HG03439 (cell line): ENCODE data around the gene CRYBA4.
A peak's percentile ranks its signal among the peaks of the same experiment; 100 is the strongest.

Experiments used
- ATAC-seq: cut with Tn5 transposase; IDR thresholded peaks from one replicate; pipeline ENCODE4 v1.9.1; 2021; ENCODE audit warnings: mild to moderate bottlenecking, moderate library complexity; ENCODE audit not compliant: unreplicated experiment

The CRYBA4 gene

DNA sequence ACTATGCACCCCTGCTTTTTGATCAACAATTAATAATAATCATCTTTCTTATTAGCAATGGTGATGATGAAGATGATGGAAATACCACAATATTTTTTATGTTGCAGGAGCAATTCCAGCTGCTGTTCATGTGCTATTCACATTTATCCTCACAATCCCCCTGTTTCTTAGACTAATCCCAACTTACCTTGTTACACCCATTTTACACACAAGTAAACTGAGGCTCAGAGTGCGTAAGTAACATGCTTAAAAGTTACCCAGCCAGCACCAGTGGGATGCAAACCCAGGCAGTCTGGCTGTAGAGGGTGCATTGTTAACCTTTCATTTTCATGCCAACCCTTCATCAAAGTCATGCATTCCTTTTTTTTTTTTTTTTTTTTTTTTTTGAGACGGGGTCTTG is 1.6 kb upstream of the CRYBA4 start:
- ATAC-seq: no peak

GRCh38 chr22:26623984-26624383 is 2.2 kb downstream of the CRYBA4 start:
- ATAC-seq: no peak

GRCh38 chr22:26624803-26625202 is 3.0 kb downstream of the CRYBA4 start:
- no peak for ATAC-seq

DNA sequence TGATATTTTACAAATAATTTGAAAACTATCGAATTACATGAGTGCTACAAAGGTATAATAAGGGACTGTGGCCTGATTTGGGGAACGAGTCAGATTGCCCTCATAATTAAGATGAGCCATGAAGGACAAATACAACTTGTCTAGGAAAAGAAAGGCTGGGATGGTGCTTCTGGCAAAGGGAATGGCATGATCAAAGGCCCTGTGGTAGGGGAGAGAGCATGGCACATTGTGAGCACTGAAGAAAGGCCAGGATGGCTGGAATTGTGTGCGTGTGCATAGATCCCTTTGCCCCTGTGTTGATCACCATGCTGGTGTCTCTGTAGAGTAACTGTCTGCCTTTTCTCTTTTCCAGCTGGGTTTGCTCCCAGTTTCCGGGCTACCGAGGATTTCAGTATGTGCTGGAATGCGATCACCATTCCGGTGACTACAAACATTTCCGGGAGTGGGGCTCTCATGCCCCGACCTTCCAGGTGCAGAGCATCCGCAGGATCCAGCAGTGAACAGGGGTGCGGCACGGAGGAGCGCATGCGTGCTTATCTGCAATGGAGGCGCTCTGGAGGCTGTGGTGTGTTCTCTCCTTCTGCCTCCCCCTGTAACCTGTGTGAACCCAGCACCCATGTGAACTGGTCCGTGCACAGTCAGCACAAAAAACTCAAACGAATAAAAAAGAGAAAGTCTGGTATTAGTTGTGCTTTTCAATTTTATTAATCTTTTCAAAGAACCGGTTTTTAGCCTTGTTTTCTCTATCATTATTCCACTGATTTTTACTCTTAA is 8.4 kb downstream of the CRYBA4 start:
- ATAC-seq: no peak

DNA sequence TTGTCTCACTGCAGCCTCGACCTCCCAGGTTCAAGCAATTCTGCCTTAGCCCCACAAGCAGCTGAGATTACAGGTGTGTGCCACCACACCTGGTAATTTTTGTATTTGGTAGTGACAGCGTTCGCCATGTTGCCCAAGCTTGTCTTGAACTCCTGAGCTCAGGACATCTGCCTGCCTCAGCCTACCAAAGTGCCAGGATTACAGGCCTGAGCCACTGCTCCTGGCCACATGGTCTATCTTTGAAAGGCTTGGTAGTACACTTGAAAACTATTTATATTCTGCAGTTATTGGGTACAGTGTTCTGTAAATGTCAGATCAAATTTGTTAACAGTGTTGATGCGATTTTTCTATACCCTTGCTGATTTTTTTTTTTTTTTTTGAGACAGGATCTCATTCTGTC is 9.5 kb downstream of the CRYBA4 start:
- no peak for ATAC-seq

DNA sequence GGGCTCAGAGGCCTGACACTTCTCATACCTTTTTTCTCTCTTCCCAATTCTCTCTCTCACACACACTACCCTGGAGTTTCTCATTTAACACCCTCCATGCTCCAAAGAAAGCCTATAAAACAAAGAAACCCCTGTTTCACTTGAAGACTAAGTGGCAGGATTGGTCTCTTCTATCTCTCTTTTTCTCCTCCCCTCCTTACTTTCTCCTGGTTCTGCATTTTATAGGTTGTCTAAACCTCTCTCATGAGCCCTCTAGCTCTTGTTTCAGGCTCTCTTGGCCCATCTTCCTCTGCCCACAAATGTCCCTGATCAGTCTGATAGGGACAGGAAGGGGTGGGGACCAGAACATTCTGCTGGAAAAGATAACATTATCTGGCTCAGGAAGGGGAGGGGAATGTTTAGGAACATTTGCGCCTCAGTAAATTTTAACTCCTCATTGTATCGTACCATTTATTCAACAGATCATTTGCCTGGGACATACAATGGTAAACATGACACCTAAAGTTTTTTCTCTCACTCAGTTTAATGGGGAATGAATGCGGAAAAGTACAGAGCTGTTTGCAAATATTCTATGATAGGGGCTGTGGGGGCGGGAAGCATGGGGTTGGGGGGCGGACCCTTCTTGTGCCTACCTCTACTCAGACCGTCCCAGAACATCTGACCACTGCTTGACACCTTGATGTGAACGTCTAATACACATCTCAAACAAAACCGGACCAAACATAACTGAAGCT is 10.8 kb downstream of the CRYBA4 start:
- ATAC-seq: no peak

DNA sequence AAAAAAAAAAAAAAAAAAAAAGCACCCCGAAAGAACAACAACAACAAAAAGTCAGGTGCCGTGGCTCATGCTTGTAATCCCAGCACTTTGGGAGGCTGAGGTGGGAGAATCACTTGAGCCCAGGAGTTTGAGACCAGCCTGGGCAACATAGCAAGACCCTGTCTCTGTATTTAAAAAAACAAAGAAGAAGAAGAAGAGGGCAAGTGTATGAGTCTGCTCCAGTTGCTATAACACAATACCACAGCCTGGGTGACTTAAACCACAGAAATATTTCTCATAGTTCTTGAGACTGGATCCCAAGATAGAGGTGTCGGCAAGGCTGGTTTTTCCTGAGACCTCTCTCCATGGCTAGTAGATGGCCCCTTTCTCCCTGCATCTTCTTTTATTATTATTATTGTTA is 12.4 kb downstream of the CRYBA4 start:
- ATAC-seq: no peak

- no peak for ATAC-seq
Observed at GRCh38 chr22:26635117-26635516, 13.4 kb downstream of the CRYBA4 start.

DNA sequence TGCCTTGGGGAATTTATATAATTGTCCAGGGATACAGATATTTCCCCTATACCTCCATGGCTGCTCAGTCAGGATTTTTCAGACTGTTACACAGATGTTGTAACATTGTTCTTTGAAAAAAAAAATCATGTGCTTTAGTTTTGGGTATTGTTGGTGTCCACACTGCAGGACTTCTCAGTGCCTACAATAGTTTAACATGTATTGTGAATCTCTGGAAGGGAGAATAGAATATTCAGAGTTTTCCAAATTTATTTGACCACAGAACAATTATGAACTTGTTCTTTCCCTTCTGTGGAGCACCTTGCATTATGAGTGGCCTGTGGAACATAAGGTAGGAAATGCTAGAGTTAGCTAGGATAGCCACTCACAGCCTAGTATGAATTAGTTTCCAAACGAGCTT is 14.5 kb downstream of the CRYBA4 start:
- no peak for ATAC-seq

DNA sequence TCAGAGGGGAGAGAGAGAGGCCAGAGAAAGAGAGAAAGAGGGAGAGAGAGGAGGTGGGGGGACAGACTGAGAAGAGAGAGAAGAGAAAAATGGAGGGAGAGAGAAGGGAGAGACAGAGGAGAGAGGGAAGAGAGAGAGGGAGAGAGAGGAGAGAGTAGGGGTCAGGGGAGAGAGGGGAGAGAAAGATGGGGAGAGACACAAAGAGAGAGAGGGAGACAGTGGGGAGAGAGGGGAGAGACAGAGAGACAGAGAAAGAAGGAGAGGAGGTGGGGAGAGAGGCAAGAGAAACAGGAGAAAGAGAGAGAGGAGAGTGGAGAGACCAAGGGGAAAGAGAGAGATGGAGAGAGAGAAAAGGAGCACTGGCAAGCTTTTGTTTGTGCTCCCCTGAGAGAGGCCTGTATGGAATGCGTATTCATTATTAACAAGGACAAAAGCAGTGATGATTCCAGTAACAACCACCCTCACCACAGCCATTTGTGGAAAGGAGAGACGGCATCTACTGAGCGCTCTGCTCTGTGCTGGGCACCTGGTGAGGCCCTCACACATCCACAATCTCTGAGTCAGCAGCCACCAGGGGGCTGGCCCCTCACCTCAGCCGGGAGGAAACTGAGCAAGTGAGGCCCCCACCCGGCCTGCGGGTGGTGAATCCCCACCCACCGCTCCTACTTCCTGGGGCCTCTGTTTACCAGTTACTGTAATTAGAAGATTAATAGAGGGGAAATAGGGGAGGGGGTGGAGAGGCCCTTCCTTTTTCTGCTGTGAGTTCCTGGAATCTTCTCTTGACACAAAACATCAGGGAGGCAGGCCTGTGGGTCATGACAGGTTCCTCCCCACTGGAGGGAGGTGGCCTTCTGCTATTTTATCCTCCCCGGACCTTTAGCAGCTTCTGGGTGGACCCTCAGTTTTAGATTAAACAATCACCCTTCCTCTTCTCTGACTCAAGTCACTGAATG is 21.0 kb downstream of the CRYBA4 start:
- ATAC-seq: no peak

DNA sequence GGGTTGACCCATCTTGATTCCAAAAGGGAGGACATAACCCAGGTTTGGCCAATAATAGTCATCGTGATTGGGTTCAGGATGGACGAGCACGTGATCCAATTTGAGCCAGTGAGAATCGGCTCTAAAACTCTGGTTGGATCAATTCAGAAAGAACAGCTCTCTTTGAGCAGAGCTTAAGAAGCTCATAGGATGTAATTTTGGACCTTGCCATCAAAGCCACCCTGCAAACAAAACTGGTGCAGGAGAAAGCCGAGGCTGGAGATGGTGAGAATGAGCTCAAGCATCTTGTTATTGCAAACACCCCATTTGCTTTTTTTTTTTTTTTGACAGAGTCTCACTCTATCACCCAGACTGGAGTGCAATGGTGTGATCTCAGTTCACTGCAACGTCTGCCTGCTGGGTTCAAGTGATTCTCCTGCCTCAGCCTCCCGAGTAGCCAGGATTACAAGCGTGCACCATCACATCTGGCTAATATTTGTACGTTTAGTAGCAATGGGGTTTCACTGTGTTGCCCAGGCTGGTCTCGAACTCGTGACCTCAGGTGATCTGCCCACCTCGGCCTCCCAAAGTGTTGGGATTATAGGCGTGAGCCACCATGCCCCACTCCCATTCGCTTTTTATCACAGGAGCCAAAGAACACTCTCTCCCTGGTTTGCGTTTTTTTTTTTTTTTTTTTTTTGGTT is 21.8 kb downstream of the CRYBA4 start:
- ATAC-seq: no peak

- no peak for ATAC-seq
Observed at GRCh38 chr22:26646158-26646557, 24.4 kb downstream of the CRYBA4 start.

DNA sequence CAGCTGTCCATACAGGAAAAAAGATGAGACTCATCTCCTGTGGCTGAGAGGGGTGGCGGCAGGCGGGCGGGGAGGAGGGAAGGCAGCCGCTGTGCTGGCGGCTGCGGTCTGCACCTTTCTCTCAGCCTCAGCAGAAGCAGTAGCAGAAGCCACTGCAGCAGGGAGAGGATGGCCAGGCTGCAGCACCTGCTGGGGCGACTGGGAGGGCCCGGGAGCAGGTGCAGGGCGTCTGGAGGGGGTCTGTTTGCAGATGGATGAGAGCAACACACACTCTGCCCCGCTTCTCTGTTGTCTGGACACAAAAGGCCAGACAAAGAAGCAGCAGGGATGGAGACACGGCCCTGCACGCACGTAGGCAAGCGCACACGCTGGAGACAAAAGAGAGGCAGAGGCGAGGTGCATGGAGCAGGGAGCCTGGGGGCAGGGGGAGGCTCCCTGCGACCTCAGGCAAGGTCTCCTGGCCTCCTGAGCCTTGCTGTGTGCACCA is 26.3 kb downstream of the CRYBA4 start:
- no peak for ATAC-seq

DNA sequence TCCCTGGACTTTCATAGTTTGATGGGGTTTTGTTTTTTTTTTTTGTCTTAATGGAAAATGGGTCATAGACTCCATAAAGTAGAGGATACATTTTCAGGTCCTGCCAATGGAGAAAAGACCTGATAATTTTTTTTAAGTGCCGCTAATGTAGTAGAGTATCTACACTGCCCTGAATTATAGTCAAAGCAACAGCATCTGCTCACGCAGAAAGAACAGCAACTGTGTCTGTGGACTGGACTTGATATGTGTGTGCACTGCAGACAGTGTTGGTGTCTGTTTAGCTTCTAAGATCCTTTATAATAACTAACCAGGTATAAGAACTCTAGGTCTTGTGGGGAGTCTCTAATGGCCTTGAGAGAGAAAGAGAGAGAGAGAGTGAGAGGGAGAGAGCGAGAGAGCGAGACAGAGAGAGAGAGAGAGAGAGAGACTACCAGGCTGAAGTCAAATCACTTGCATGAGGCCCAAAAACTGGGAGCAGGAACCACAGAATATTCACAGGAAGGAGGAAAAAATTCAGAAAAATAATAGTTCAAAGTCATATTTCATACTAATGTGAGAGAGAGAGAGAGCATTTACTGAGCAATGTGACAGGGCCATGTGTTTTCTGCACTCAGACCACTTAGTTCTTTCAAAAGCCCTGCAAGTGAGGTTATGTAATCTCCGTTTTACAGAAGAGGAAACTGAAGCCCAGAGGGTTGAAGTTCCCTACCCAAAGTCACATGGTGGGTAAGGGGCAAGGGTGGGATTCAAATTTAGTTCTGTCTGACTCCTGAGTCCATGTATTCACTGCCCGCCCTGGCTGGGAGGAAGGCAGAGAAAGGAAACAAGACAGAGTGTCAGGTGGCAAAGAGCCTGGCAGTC is 27.0 kb downstream of the CRYBA4 start:
- ATAC-seq: no peak

DNA sequence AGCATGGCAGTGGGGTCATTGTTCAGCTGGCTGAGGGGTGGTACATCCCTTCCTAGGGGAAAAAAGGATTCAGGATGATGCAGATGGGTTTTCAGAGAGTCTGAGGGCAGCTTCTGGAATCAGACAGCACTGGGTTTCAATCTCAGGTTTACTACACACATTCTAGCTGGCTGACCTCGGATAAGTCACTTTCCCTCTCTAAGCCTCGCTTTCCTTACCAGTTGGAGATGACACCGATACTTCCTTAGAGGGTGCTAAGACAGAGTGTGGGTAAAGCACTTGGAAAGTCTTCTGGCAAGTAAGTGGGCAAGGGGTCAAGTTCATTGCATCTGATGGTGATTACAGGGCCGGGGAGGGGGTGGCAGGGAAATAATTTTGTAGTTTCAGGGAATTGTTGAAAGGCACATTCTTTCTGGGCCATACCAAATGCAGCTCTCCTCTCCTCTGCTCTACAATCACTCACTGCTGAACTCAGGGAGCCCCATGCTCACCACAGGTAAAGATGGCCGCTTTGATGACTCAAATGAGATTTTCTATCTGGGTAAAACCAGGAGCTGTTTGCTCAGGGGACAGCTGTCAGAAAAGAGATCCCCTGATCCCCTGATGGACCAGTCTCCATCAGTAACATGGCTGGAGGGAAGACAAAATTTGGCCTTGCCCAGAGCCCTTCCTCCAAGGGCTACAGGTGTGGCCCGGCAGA is 29.1 kb downstream of the CRYBA4 start:
- no peak for ATAC-seq

DNA sequence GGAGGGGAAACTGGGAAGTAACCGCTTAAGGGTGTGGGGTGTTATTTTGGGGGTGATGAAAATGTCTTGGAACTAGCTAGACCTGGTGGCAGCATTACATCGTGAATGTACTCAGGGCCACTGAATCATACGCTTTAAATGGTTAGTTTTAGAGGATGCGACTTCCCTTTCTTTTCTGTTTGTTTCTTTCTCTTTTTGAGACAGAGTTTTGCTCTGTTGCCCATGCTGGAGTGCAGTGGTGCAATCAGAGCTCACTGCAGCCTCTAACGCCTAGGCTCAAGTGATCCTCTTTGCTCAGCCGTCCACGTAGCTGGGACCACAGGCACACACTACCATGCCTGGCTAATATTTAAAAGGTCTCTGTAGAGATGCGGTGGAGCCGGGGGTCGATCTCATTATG is 30.1 kb downstream of the CRYBA4 start:
- no peak for ATAC-seq

- ATAC-seq: peak; percentile 53
Observed at GRCh38 chr22:26656891-26657851, 35.4 kb downstream of the CRYBA4 start, which contains the start of gene MIAT. Gene MIAT, plus strand, starts transcription at chr22:26657588.

DNA sequence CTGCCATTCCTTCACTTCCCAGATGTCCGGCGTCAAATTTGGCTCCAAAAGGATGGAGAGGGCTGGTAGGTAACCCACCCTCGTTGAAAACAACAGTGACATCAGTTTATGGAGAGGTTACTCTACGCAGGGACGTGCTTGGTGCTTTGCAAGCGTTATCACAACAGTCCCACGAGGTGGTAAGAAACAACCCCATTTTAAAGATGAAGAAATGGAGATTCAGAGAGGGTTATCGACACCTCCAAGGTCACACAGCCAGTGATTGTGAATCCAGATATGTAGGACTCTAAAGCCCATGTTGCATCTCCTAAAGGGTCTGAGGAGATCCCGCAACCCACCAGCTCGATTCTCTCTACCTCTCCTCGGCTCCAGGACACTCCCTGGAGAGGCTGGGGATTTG is 36.4 kb downstream of the CRYBA4 start:
- no peak for ATAC-seq
